MM.1S (cell line): ENCODE results near the gene SHISA8.

Source experiments
- DNase-seq: peaks from one replicate; pipeline ENCODE4 v3.0.0-alpha.2; 2015
- H2AFZ ChIP-seq: fragments of 300-600 bp; sonication (generic); 2 replicates; pipeline ENCODE4 v1.6.0; 2016; ENCODE audit warnings: antibody characterized with exemption, low read length
- H3F3A ChIP-seq: fragments of 300-600 bp; sonication (generic); 2 replicates; pipeline ENCODE4 v1.6.1; 2016; ENCODE audit warnings: mild to moderate bottlenecking, antibody characterized with exemption, low read length, moderate library complexity, mixed read lengths; ENCODE audit not compliant: insufficient read depth
- H3K27ac ChIP-seq: fragments of 300-600 bp; sonication (generic); 2 replicates; pipeline ENCODE4 v1.5.1; 2016; ENCODE audit warnings: mild to moderate bottlenecking, low read length
- H3K27me3 ChIP-seq: fragments of 300-600 bp; sonication (generic); replicated peaks from 2 replicates; pipeline ENCODE4 v1.6.0; 2016; ENCODE audit warnings: low read length; ENCODE audit not compliant: insufficient read depth
- H3K36me3 ChIP-seq: fragments of 300-600 bp; sonication (generic); replicated peaks from 2 replicates; pipeline ENCODE4 v1.6.1; 2016; ENCODE audit warnings: mild to moderate bottlenecking, low read length, mixed read lengths; ENCODE audit not compliant: insufficient read depth
- H3K4me1 ChIP-seq: fragments of 300-600 bp; sonication (generic); 2 replicates; pipeline ENCODE4 v1.6.1; 2016; ENCODE audit warnings: low read length, mixed read lengths
- H3K4me2 ChIP-seq: fragments of 300-600 bp; sonication (generic); 2 replicates; pipeline ENCODE4 v1.6.0; 2016; ENCODE audit warnings: low read depth, low read length
- H3K4me3 ChIP-seq: fragments of 300-600 bp; sonication (generic); 2 replicates; pipeline ENCODE4 v1.5.1; 2016; ENCODE audit warnings: low read length, mixed read lengths
- H3K79me2 ChIP-seq: fragments of 300-600 bp; sonication (generic); 2 replicates; pipeline ENCODE4 v1.6.1; 2016; ENCODE audit warnings: mixed run types, low read length, mixed read lengths
- H3K9ac ChIP-seq: fragments of 300-600 bp; sonication (generic); 2 replicates; pipeline ENCODE4 v1.6.1; 2016; ENCODE audit warnings: low read length, mixed read lengths
- H3K9me2 ChIP-seq: fragments of 300-600 bp; sonication (generic); replicated peaks from 2 replicates; pipeline ENCODE4 v1.6.1; 2016; ENCODE audit warnings: mild to moderate bottlenecking, low read length, mixed read lengths; ENCODE audit not compliant: insufficient read depth
- H3K9me3 ChIP-seq: fragments of 300-600 bp; sonication (generic); replicated peaks from 2 replicates; pipeline ENCODE4 v1.6.1; 2016; ENCODE audit warnings: mild to moderate bottlenecking, low read length, mixed read lengths; ENCODE audit not compliant: insufficient read depth
- H4K20me1 ChIP-seq: fragments of 300-600 bp; sonication (generic); 2 replicates; pipeline ENCODE4 v1.6.1; 2016; ENCODE audit warnings: mild to moderate bottlenecking, low read length, moderate library complexity, mixed read lengths; ENCODE audit not compliant: insufficient read depth
- CTCF ChIP-seq: fragments of 300-600 bp; sonication (generic); IDR thresholded peaks from 2 replicates; pipeline ENCODE4 v1.5.1; 2016; ENCODE audit warnings: antibody characterized with exemption, low read length, mixed read lengths
- EZH2 ChIP-seq: fragments of 300-600 bp; sonication (generic); optimal IDR thresholded peaks from 2 replicates; pipeline ENCODE3; 2017; ENCODE audit warnings: low read depth, mild to moderate bottlenecking, antibody characterized with exemption, low read length, mixed read lengths
- EZH2phosphoT487 ChIP-seq: fragments of 300-600 bp; sonication (generic); IDR thresholded peaks from 2 replicates; pipeline ENCODE4 v1.6.1; 2018; ENCODE audit warnings: antibody characterized with exemption, low read length

The SHISA8 gene

GRCh38 chr22:41902932-41903421 lies 11.9 kb downstream of the SHISA8 start:
- Histone ChIP-seq H3K9ac (no peak overlapping the region), H3F3A (peaks cover 10% of the 10 kb centered on the region), H3K4me3 (no peak overlapping the region), H3K9me3 (no peaks in the 10 kb centered on the region), H4K20me1 (no peaks in the 10 kb centered on the region), H3K4me1 (peaks cover 10% of the 10 kb centered on the region), H3K9me2 (no peaks in the 10 kb centered on the region), H3K36me3 (peaks cover 4% of the 10 kb centered on the region; the same call in 1 of the 2 replicates), H3K79me2 (no peaks in the 10 kb centered on the region), H2AFZ (no peak overlapping the region), H3K27me3 (no peaks in the 10 kb centered on the region), H3K4me2 (no peak overlapping the region), H3K27ac (no peak overlapping the region)
- no peak for DNase-seq
- TF ChIP-seq EZH2phosphoT487 (no peak), CTCF (no peak), EZH2 (no peak)

DNA sequence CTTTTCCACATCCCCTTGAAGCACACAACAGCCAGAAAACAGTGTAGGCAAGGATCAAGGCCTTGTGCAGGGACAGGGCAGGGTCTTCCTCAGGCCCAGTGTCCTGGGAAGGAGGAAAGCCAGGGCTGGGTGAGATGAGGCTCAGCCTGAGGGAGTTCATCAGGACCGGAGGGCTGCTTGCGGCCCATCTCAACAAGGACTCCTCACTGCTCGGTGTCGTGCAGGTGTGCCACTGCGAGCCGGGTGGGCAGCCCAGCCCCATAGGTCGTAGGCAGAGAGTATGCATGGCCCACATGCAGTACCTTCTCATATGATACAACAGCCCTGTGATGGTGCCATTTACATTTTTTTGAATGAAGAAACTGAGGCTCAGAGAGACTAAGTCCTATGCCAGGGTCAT lies 12.9 kb downstream of the SHISA8 start:
- Histone ChIP-seq H3K27ac (no peak overlapping the region), H4K20me1 (no peaks in the 10 kb centered on the region)

DNA sequence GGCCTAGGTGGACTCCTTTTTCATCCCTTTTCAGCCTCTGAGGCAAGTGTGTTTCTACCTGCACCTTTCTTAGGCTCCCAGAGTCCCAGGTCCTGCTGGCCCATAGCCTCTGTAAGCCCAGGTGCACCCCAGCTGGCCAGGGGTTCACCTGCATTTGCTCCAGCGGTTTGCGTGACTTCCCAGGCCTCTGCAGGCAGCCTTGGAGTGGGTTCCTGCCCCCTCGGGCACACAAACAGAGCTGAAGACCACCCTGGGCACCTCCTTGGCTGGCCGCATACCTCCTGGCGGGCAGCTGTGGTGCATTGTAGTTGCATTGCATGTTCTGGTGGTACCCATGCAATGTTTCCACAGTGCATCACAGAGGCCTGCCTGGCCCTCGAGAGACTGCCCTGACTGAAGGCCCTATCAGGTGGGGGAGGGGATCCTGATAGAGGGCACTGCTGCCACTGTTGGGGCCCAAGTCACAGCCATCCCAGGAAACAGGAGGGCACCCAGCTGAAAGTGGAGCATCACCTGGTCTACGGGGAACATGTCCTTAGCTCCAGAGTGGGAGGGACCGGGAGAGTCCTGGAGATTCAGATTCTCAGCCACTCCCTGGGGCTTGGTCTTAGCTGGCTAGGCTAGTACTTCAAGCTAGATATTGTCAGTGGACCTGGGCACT lies 14.1 kb downstream of the SHISA8 start:
- Histone ChIP-seq H3K4me2 (no peak overlapping the region), H3K9ac (no peak overlapping the region), H2AFZ (no peak overlapping the region), H3F3A (no peaks in the 10 kb centered on the region; the same call in 1 of the 2 replicates), H3K36me3 (peaks cover 14% of the 10 kb centered on the region), H3K27me3 (no peaks in the 10 kb centered on the region), H3K4me3 (no peak overlapping the region), H3K4me1 (no peaks in the 10 kb centered on the region), H3K79me2 (no peaks in the 10 kb centered on the region), H3K9me2 (no peaks in the 10 kb centered on the region), H4K20me1 (no peaks in the 10 kb centered on the region), H3K27ac (no peak overlapping the region), H3K9me3 (no peaks in the 10 kb centered on the region)
- no peak for DNase-seq
- TF ChIP-seq EZH2phosphoT487, result no peak
- no peak for TF ChIP-seq EZH2
- TF ChIP-seq CTCF, result no peak

More for the DNA sequence above, 12.9 kb downstream of the SHISA8 start:
- DNase-seq, result no peak
- no peak for TF ChIP-seq EZH2
- TF ChIP-seq CTCF, result no peak
- TF ChIP-seq EZH2phosphoT487, result no peak
- Histone ChIP-seq H3K79me2 (no peaks in the 10 kb centered on the region), H3K4me2 (no peak overlapping the region), H3K9me3 (no peaks in the 10 kb centered on the region), H3K9ac (no peak overlapping the region), H3K4me1 (0 out of 2 replicates have a peak, but pooled peaks cover under 1% of the 10 kb centered on the region), H3K9me2 (no peaks in the 10 kb centered on the region), H2AFZ (no peak overlapping the region), H3K4me3 (no peak overlapping the region), H3K36me3 (peaks cover 9% of the 10 kb centered on the region), H3K27me3 (no peaks in the 10 kb centered on the region), H3F3A (peaks cover under 1% of the 10 kb centered on the region; the same call in 1 of the 2 replicates)
